HG03097 (cell line): ENCODE measurements around the gene IGHMBP2.

Experiments
- ATAC-seq: cut with Tn5 transposase; IDR thresholded peaks from one replicate; pipeline ENCODE4 v1.9.1; 2021; ENCODE audit not compliant: unreplicated experiment, low FRiP score

The IGHMBP2 gene

GRCh38 chr11:68978626-68978930 is 74.9 kb downstream of the IGHMBP2 start:
- ATAC-seq = no peak

GRCh38 chr11:68978931-68979594 is 75.4 kb downstream of the IGHMBP2 start:
- no peak for ATAC-seq

GRCh38 chr11:68979931-68980775 is 76.5 kb downstream of the IGHMBP2 start:
- ATAC-seq = no peak

GRCh38 chr11:68980776-68981065 is 77.0 kb downstream of the IGHMBP2 start, which contains the start of gene MRGPRD:
Gene MRGPRD (minus strand): TSS chr11:68980986. CDS start chr11:68980986, 0 bp downstream.
- ATAC-seq = no peak

GRCh38 chr11:68982134-68982533 is 78.4 kb downstream of the IGHMBP2 start:
- no peak for ATAC-seq

- no peak for ATAC-seq
Observed at GRCh38 chr11:68983801-68984200, 80.1 kb downstream of the IGHMBP2 start.

GRCh38 chr11:68987211-68987610 is 83.5 kb downstream of the IGHMBP2 start:
- no peak for ATAC-seq

GRCh38 chr11:68988491-68988890 is 84.8 kb downstream of the IGHMBP2 start:
- no peak for ATAC-seq
